ENCODE data around the gene MAST4.
"Not testable (repeated sequence)": the region's sequence is repeated elsewhere in the genome, so short reads cannot be mapped to it uniquely, and the experiment has no call there.

The MAST4 gene

GRCh38 chr5:67146981-67147380 is 550.8 kb downstream of the MAST4 start:
- no peak for DNase-seq

- DNase-seq: no peak
Observed at GRCh38 chr5:67147760-67148159, 551.6 kb downstream of the MAST4 start.

- no peak for DNase-seq
Observed at GRCh38 chr5:67149057-67149950, 553.1 kb downstream of the MAST4 start.

DNA sequence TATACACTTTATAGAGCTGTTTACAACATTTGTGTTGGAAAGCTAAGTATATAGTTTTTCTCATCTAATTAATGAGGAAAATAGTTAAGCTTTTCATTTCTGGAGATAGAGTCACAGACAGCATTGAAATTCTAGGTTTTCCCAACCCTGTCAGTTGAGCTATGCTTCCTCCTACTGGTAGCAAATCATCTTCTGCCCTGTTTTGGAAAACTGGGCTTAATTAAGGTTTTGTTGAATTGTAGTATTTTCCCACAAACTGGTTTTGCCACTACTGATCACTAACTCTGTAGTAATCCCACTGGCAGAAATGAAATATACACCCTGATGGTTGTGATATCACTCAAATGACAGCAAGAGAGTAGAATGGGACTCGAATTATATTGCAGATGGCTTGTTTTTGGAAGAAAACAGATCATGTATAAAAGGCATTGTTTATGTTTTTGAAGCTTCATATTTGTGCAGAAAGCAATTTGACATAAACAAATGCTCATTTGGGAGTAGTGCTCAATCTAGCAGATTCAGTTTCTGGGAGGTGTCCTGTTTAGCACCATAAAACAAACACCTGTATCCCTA is 553.8 kb downstream of the MAST4 start:
- DNase-seq: no peak

- DNase-seq: no peak
Observed at GRCh38 chr5:67152400-67152799, 556.2 kb downstream of the MAST4 start.

- DNase-seq: no peak
Observed at GRCh38 chr5:67153292-67153691, 557.1 kb downstream of the MAST4 start.

DNA sequence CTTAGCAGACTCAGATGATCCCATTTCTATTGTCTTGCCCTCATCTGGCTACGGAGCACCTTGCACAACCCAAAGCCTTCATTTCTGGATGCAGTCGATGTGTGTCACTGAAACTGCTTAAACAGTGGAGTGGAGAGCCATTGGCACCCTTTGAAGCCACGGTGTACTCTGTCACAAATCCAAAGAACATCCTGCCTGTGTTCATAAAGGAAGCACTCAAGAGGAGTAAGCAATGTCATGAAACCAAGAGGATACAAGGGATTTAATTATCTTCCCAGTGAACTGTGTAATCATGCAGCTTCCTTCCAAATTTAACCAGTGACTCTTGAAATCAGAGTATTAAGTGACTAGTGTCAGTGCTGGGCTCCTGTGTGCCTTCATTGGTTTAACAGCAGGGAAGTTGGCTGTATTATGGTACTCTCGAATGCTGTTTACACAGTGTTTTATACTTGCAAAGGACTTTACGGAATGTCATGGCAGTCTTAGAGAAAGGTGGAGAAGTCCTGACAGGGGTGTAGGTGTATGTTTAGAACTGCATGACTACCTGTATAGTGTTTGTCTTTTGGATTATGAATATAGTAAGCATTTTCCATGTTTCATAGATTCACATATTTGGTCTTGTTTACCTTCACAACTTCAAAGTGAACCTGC is 558.5 kb downstream of the MAST4 start:
- no peak for DNase-seq

DNA sequence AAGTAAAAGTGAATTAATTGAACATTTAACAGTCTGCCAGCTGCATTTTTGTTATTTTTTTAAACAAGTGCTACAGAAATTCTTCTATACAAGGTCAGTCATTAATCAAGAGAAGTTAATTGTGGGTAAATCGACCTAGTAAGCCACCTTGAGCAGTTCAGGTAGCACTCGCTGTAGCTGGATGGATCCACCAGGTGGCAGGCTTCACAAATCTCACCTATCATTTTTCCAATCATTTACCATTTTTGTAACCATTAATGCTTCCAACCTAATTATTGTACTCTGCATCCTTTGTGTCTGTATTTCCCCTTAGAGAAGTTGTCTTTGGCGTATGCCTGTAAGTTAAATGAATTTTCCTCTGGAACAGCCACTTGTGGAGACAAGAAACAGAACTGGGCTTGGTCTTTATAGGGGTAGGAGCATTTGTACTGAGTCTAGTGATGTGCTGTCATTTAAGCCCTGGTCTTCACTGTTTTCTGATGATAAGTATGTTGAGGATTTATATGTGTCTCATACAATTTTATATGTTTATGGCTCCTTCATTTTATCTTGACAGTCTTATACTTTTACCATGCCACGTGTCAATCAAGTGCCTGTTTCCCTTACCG is 560.9 kb downstream of the MAST4 start:
- no peak for DNase-seq

DNA sequence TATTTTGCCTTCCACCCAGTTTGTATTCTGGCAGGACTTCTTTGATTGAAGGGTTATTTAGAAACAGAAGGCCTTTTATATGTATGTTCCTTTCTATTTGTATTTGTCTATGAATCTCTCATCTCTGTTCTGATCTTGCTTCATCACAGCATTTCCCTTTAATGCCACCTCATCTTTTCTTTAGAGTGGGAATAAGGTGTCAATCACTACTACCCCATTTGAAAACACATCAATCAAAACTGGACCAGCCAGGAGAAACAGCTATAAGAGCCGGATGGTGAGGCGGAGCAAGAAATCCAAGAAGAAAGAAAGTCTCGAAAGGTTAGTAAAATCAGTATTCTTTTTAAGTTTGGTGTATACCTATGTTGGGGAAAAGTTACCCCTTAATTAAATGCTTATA is 564.1 kb downstream of the MAST4 start:
- no peak for DNase-seq

DNA sequence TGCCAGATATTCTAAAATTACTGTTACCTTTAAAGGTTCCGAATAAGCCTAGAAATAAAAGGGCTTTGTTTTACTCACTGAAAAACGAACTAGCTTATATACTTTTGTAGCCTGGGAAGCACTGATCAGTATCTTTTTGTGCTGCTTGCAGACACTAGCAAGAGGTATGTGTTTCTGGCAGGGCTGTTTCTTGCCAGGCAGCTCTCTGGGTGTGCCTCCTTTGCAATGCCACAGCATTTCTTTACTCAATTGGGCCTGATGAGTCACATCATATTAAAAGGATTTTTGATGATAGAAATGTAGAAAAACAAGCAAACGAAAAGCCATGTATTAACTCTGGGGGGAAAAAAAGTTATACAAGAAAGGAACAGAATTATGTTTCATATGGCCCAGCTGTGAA is 564.8 kb downstream of the MAST4 start:
- no peak for DNase-seq

DNA sequence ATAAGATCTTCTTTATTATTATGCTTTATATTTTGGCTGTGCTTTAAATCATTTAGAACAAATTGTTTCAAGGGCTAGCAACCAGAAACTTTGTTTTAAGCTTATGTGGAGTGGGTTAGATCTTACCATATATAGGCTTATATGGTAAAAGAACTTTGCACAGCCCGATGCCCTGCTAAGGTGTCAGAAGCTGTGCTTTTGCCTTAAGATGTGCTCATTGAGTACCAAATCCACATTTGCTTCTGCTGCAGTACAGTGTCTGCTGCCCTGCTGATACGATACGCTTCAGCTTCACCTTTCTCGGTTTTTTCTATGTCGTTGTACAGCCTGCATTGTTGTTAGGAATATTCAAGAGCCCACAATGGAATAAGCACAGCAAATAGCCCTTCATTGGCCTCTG is 565.6 kb downstream of the MAST4 start:
- no peak for DNase-seq

DNA sequence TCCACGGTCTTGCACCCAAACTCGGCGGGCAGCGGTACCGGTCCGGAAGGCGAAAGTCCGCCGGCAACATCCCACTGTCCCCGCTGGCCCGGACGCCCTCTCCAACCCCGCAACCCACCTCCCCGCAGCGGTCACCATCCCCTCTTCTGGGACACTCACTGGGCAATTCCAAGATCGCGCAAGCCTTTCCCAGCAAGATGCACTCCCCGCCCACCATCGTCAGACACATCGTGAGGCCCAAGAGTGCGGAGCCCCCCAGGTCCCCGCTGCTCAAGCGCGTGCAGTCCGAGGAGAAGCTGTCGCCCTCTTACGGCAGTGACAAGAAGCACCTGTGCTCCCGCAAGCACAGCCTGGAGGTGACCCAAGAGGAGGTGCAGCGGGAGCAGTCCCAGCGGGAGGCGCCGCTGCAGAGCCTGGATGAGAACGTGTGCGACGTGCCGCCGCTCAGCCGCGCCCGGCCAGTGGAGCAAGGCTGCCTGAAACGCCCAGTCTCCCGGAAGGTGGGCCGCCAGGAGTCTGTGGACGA is 567.1 kb downstream of the MAST4 start:
- DNase-seq: no peak

GRCh38 chr5:67163863-67164595 is 567.8 kb downstream of the MAST4 start:
- DNase-seq: no peak

DNA sequence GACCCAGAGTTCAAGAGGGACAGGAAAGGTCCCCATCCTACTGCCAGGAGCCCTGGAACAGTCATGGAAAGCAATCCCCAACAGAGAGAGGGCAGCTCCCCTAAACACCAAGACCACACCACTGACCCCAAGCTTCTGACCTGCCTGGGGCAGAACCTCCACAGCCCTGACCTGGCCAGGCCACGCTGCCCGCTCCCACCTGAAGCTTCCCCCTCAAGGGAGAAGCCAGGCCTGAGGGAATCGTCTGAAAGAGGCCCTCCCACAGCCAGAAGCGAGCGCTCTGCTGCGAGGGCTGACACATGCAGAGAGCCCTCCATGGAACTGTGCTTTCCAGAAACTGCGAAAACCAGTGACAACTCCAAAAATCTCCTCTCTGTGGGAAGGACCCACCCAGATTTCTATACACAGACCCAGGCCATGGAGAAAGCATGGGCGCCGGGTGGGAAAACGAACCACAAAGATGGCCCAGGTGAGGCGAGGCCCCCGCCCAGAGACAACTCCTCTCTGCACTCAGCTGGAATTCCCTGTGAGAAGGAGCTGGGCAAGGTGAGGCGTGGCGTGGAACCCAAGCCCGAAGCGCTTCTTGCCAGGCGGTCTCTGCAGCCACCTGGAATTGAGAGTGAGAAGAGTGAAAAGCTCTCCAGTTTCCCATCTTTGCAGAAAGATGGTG is 568.8 kb downstream of the MAST4 start:
- DNase-seq: no peak

DNA sequence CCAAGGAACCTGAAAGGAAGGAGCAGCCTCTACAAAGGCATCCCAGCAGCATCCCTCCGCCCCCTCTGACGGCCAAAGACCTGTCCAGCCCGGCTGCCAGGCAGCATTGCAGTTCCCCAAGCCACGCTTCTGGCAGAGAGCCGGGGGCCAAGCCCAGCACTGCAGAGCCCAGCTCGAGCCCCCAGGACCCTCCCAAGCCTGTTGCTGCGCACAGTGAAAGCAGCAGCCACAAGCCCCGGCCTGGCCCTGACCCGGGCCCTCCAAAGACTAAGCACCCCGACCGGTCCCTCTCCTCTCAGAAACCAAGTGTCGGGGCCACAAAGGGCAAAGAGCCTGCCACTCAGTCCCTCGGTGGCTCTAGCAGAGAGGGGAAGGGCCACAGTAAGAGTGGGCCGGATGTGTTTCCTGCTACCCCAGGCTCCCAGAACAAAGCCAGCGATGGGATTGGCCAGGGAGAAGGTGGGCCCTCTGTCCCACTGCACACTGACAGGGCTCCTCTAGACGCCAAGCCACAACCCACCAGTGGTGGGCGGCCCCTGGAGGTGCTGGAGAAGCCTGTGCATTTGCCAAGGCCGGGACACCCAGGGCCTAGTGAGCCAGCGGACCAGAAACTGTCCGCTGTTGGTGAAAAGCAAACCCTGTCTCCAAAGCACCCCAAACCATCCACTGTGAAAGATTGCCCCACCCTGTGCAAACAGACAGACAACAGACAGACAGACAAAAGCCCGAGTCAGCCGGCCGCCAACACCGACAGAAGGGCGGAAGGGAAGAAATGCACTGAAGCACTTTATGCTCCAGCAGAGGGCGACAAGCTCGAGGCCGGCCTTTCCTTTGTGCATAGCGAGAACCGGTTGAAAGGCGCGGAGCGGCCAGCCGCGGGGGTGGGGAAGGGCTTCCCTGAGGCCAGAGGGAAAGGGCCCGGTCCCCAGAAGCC is 569.6 kb downstream of the MAST4 start:
- DNase-seq: no peak

GRCh38 chr5:67166460-67167285 is 570.5 kb downstream of the MAST4 start:
- DNase-seq: no peak

- DNase-seq: no peak
Observed at GRCh38 chr5:67168069-67168468, 571.9 kb downstream of the MAST4 start.

GRCh38 chr5:67170767-67171166 is 574.6 kb downstream of the MAST4 start:
- no peak for DNase-seq

GRCh38 chr5:67173351-67173750 is 577.2 kb downstream of the MAST4 start:
- not testable (repeated sequence) for DNase-seq

DNA sequence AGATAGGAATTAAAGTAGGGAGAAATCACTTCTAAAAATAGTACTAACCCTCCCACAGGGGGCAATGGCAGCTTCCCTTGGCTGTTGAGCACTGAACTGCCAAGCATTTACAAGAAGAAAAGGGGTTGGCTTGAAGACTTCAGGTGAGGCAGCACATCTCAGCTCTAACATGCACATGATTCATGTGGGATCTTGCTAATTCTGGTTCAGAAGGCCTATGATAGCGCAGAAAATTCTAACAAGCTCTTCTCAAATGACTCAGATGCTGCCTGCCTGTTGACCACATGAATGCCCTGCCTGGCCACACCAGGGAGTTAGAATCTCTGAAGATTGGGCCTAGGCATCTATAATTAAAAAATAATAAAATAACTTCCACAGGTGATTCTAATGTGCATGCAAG is 577.8 kb downstream of the MAST4 start:
- DNase-seq: no peak
